Lower lobe of right lung (tissue), 2 donors: ENCODE results near the gene PIP5K1B. TPM values are rescaled to one million over a fixed set of nuclear protein-coding genes. Genes with fewer than 3 reads are reported as not detected.

ENCODE experiments used
- ATAC-seq, 2 donors: fragments of 200-7000 bp; cut with Tn5 transposase; one replicate each; pipeline ENCODE4 v1.9.1; 2020 to 2022; ENCODE audit warnings: mild to moderate bottlenecking in 2 of 2, moderate library complexity in 2 of 2
- DNase-seq: peaks from one replicate; pipeline ENCODE4 v3.0.0-alpha.2; 2020
- H3K27ac ChIP-seq: fragments of 200-600 bp; one replicate; pipeline ENCODE4 v1.8.0; 2022
- H3K27me3 ChIP-seq: fragments of 200-600 bp; one replicate; pipeline ENCODE4 v1.8.0; 2022; ENCODE audit warnings: low read depth
- H3K36me3 ChIP-seq: fragments of 200-600 bp; one replicate; pipeline ENCODE4 v1.8.0; 2022; ENCODE audit warnings: mild to moderate bottlenecking
- H3K4me1 ChIP-seq: fragments of 200-600 bp; one replicate; pipeline ENCODE4 v1.8.0; 2022
- H3K4me3 ChIP-seq: fragments of 200-600 bp; one replicate; pipeline ENCODE4 v1.8.0; 2022; ENCODE audit warnings: mild to moderate bottlenecking
- H3K9me3 ChIP-seq: fragments of 200-600 bp; one replicate; pipeline ENCODE4 v1.8.0; 2022
- intact Hi-C: fragments of 100-400 bp; cut with DNase I; formaldehyde crosslinking; loops from one replicate; pipeline ENCODE4 v1.11.0; 2022
- total RNA-seq: library from RNA; stranded (reverse); fragmentation: NEBNext Ultra II Directional; extraction: Animal tissue kit (Norgen Biotek cat#: 25700); gene quantifications from one replicate; pipeline ENCODE4 v1.2.1, GENCODE V29; 2021
- TF ChIP-seq, protein P1 (sequence below): fragments of 200-600 bp; IDR thresholded peaks from one replicate; pipeline ENCODE4 v1.8.0; 2022; ENCODE audit warnings: antibody characterized with exemption, mild to moderate bottlenecking
- donor health status: DM: no; HTN: yes; CAD: no; lungs with severe emphysema.

Gene PIP5K1B
- total RNA-seq, 1 donor from 2014 or later, result 35.9 TPM

DNA sequence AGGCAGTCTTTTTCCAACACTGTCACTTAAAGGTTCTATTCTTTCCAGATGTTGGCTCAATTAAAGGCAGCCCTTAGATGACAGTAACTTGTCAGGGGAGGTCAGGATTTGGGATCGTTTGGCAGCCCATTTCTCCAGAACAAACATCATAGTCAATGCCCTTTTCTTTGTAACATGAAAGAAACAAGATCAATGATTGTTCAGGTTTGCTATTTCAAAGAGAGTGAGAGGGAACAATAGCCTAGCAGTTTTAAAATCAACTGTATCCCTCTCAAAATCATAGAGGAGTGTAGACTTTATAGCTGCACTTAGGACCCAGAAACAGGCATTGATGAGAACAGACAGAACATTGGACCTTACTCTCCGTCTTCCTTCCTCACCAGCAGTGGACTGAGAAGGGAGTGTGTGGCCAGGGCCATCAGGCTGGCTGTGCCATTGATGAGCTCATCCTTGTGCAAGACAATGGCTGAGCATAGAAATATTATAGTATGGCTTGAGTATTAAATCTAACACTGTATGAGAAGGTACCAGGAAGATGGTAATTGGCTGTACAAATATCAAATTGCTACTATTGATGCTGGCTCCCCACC is 130.0 kb downstream of the PIP5K1B start:
- ATAC-seq, result no peak
- Histone ChIP-seq H3K27ac (no peak overlapping the region), H3K4me1 (peaks cover 5% of the 10 kb centered on the region), H3K27me3 (no peaks in the 10 kb centered on the region), H3K4me3 (no peak overlapping the region), H3K9me3 (no peaks in the 10 kb centered on the region), H3K36me3 (no peaks in the 10 kb centered on the region)
- no peak for DNase-seq
- intact Hi-C loops, result no loop called here
- TF ChIP-seq, protein P1, sequence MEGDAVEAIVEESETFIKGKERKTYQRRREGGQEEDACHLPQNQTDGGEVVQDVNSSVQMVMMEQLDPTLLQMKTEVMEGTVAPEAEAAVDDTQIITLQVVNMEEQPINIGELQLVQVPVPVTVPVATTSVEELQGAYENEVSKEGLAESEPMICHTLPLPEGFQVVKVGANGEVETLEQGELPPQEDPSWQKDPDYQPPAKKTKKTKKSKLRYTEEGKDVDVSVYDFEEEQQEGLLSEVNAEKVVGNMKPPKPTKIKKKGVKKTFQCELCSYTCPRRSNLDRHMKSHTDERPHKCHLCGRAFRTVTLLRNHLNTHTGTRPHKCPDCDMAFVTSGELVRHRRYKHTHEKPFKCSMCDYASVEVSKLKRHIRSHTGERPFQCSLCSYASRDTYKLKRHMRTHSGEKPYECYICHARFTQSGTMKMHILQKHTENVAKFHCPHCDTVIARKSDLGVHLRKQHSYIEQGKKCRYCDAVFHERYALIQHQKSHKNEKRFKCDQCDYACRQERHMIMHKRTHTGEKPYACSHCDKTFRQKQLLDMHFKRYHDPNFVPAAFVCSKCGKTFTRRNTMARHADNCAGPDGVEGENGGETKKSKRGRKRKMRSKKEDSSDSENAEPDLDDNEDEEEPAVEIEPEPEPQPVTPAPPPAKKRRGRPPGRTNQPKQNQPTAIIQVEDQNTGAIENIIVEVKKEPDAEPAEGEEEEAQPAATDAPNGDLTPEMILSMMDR, result no peak

DNA sequence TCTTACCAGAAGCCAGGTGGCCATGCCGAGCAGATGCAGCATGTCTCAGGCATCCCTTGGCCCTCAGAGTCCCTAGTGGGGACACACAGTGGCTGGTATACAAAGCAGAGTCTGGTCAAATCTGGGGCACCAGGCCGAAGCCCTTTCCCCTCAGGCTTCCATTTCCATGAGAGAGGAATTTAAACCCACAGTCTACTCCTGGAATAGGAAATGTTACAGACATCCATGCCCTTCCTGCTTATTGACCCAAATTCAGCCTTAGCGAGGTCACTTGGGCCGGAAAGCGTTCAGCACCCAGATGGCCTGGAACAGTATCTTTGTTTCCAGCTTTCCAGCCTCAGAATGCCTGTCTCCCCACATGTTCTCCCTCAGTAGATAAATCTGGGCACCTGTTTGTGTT is 131.7 kb downstream of the PIP5K1B start:
- DNase-seq (no peak), ATAC-seq (no peak)
- H3K9me3 ChIP-seq, result no peaks in the 10 kb centered on the region
- no peak overlapping the region for H3K4me3 ChIP-seq
- intact Hi-C loops, result no loop called here
- H3K27me3 ChIP-seq, result no peaks in the 10 kb centered on the region
- TF ChIP-seq, protein P1, result no peak
- no peak overlapping the region for H3K27ac ChIP-seq
- H3K4me1 ChIP-seq, result peaks cover 5% of the 10 kb centered on the region
- no peaks in the 10 kb centered on the region for H3K36me3 ChIP-seq

DNA sequence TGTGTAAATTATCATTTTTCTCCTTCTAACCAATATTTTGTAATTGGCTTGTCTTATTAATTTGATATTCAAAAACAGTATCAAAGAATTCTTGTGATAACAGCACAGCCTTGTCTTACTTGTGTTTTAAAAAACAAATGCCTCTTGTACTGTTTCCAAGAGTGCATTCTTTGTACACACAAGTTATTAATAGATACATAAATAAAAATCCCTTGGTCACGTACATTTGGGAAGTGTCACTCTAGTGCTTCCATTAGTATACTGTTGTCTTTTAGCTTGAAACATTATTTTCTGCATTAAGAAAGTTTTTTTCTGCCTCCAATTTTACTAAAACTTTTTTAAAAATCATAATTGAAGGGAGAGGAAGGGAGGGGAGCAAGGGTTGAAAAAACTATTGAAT is 133.2 kb downstream of the PIP5K1B start:
- DNase-seq (no peak), ATAC-seq (no peak)
- intact Hi-C loops, result no loop called here
- Histone ChIP-seq H3K27me3 (no peaks in the 10 kb centered on the region), H3K27ac (no peak overlapping the region), H3K4me3 (no peak overlapping the region), H3K9me3 (no peaks in the 10 kb centered on the region), H3K4me1 (peaks cover under 1% of the 10 kb centered on the region), H3K36me3 (no peaks in the 10 kb centered on the region)
- TF ChIP-seq, protein P1, result no peak

DNA sequence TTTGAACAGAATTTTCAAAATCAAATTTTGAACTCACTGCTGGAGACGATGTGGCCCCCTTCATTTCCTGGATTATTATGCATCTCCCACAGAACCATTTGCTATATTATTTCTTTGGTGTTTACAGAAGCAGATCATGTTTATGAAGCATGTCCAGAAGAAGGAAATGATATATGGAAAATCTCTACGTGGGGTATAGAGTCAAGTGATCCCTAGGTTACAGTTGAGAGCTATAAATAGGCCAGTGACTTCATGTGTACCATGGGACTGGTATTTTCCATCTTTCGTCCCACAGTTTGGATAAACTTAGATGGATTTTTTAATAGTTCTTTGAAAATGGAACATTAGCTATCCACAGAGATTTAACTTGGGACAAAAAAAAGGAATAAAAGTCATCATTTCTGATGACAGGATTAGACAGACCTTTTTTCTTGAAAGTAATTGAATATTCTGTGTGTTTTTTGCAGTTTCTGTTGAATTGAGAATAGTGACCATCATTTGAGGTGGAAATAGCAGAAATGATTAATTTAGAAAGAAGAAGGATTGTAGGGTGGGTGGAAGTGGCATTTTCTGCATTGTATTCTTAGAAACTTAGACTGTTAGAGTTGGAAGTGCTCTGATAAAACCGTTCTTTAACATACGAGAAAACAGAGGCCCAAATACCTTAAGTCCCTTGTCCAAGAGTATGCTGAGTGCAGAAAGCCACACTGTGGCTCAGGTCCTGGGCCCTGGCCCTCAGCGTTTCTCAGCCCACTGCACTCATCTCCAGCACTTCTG is 136.4 kb downstream of the PIP5K1B start:
- Histone ChIP-seq H3K4me1 (peaks cover 15% of the 10 kb centered on the region), H3K27ac (no peak overlapping the region), H3K4me3 (no peak overlapping the region), H3K27me3 (no peaks in the 10 kb centered on the region), H3K9me3 (no peaks in the 10 kb centered on the region), H3K36me3 (no peaks in the 10 kb centered on the region)
- no peak for DNase-seq
- TF ChIP-seq, protein P1, result no peak
- intact Hi-C loops, result no loop called here
- no peak for ATAC-seq

DNA sequence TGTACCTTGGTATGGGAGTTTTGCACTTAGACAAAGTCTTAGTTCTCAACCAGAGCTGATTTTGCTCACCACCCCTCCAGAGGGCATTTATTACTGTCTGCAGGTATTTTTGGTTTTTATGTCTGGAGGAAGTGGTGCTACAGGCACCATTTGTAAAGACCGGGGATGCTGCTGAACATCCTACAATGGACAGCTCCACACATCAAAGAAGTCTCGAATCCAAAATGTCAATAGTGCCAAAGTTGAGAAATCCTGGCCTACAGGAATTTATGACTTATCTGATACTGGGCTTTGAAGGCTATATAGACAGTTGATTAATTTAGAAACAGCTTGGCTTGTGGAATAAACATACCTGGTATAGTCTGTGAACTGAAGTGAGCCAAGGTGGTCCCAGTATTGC is 137.5 kb downstream of the PIP5K1B start:
- DNase-seq, result no peak
- H3K27ac ChIP-seq, result no peak overlapping the region
- no peaks in the 10 kb centered on the region for H3K9me3 ChIP-seq
- H3K36me3 ChIP-seq, result no peaks in the 10 kb centered on the region
- TF ChIP-seq, protein P1, result no peak
- H3K4me1 ChIP-seq, result peaks cover 15% of the 10 kb centered on the region
- ATAC-seq, result no peak
- H3K27me3 ChIP-seq, result no peaks in the 10 kb centered on the region
- H3K4me3 ChIP-seq, result no peak overlapping the region
- intact Hi-C loops, result no loop called here
